ENCODE data around the gene SLC37A2. TPM values are rescaled to one million over a fixed set of nuclear protein-coding genes. Genes with fewer than 3 reads are reported as not detected.

The SLC37A2 gene
- total RNA-seq, 1 donor from 2014 or later = 0.37 TPM

DNA sequence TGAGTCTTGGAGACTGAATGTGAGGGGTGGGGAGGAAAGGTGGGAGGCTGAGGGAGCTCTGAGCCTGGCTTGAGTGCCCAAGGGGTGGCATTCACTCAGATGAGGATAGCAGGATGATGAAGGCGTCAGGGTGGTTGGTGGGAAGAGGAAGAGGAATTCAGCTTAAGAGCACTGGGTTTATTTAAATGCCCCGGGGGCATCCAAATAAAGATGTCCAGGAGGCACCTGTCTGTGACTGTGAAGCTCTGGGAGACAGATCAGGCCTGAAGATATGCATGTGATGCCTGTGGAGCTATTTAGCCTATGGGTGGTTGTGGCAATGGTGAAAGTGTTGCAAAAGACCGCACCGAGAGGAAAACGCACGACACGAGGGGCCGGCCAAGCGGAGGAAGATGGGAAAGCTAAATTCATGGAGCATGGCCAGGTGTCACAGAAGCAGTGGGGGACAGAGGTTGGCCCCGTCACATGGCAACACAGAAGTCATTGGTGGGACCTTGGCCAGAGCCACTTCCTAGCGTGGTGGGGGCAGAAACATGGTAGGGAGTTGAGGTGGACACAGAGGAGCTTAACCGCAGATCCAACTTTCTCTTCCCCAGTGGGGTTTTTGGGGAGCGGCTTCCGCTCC, 15.5 kb downstream of the SLC37A2 start:
- no peak overlapping the region for H3K27ac Mint-ChIP-seq (ENCODE audit: unreplicated experiment)
- H3K27me3 Mint-ChIP-seq (ENCODE audit: low read depth) = peaks cover 2% of the 10 kb centered on the region
- H3K4me3 Mint-ChIP-seq (ENCODE audit: unreplicated experiment) = no peak overlapping the region
- TF ChIP-seq, protein P1, sequence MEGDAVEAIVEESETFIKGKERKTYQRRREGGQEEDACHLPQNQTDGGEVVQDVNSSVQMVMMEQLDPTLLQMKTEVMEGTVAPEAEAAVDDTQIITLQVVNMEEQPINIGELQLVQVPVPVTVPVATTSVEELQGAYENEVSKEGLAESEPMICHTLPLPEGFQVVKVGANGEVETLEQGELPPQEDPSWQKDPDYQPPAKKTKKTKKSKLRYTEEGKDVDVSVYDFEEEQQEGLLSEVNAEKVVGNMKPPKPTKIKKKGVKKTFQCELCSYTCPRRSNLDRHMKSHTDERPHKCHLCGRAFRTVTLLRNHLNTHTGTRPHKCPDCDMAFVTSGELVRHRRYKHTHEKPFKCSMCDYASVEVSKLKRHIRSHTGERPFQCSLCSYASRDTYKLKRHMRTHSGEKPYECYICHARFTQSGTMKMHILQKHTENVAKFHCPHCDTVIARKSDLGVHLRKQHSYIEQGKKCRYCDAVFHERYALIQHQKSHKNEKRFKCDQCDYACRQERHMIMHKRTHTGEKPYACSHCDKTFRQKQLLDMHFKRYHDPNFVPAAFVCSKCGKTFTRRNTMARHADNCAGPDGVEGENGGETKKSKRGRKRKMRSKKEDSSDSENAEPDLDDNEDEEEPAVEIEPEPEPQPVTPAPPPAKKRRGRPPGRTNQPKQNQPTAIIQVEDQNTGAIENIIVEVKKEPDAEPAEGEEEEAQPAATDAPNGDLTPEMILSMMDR (IDR thresholded peaks at IDR 0.05) = no peak
- no peaks in the 10 kb centered on the region for H3K9me3 Mint-ChIP-seq (ENCODE audit: low read depth)
- no peak for DNase-seq (ENCODE audit: low spot score)
- no peaks in the 10 kb centered on the region for H3K36me3 Mint-ChIP-seq (ENCODE audit: low read depth)
- peaks cover 10% of the 10 kb centered on the region for H3K4me1 Mint-ChIP-seq (ENCODE audit: low read depth)

DNA sequence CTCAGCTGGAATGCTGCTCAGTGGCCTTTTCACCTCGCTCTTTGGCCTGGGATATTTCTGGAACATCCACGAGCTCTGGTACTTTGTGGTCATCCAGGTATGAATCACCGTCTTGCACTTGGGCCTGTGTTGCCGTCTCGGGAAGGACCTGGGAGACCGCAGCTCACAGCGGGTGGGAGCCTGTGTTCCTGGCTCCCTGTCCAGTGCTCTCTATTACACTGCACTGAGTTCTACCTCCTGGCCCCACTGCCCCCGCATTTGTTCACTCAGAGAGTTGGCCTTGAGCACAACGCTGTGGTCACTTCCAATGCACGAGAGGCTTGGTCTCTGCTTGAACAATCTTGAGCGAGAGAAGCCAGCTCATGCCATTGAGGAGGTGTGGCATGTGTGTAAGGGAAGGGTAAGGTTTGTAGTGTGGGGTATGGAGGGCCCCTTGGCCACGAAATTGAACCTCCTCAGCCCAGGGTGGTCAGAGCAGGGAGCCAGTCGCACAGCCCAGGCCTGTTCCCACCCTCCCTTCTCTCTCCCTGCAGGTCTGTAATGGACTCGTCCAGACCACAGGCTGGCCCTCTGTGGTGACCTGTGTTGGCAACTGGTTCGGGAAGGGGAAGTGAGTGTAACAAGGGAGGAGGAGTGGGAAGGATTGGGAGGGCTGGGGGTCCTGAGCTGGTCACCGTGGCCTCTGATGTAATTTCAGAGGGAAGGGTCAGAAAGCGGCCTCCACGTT, 16.2 kb downstream of the SLC37A2 start:
- peaks cover 2% of the 10 kb centered on the region for H3K27me3 Mint-ChIP-seq (ENCODE audit: low read depth)
- no peak overlapping the region for H3K27ac Mint-ChIP-seq (ENCODE audit: unreplicated experiment)
- DNase-seq (ENCODE audit: low spot score) = no peak
- H3K36me3 Mint-ChIP-seq (ENCODE audit: low read depth) = no peaks in the 10 kb centered on the region
- H3K9me3 Mint-ChIP-seq (ENCODE audit: low read depth) = no peaks in the 10 kb centered on the region
- peaks cover 10% of the 10 kb centered on the region for H3K4me1 Mint-ChIP-seq (ENCODE audit: low read depth)
- TF ChIP-seq, protein P1 (IDR thresholded peaks at IDR 0.05) = no peak
- H3K4me3 Mint-ChIP-seq (ENCODE audit: unreplicated experiment) = no peak overlapping the region

DNA sequence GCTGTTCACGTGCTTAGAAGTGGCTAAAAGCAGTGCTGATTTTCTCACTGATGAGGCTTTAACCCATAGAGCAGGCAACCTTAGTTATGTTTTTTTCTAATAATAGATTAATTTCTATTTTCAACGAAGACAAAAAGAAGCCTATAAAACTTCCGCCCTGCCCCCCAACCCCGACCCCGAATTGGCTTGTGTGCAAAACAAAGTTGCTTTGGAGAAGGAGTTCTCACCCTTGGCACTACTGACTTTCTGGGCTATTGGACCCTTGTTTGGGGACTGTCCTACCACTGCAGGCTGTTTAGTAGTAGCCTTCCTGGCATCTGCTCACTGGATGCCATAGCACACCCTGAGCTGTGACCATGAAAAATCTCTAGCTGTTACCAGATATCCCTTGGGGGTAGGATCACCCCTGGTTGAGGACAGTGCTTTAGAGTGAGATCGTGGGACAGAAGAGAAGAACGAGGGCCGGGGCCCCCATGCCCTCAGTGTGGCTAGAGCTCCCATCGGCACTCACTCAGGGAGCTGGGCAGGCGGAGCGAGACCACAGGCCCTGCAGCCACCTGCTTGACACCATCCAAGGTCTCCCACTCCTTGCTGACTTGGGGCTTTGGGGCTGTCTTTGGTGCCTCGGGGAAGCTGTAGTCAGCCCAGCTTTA, 16.9 kb downstream of the SLC37A2 start:
- TF ChIP-seq, protein P1 (IDR thresholded peaks at IDR 0.05) = no peak
- Mint-ChIP-seq H3K4me3 (ENCODE audit: unreplicated experiment) (no peak overlapping the region), H3K9me3 (ENCODE audit: low read depth) (no peaks in the 10 kb centered on the region), H3K27ac (ENCODE audit: unreplicated experiment) (no peak overlapping the region), H3K36me3 (ENCODE audit: low read depth) (no peaks in the 10 kb centered on the region), H3K27me3 (ENCODE audit: low read depth) (peaks cover 2% of the 10 kb centered on the region), H3K4me1 (ENCODE audit: low read depth) (peaks cover 10% of the 10 kb centered on the region)
- DNase-seq (ENCODE audit: low spot score) = no peak

- H3K27me3 Mint-ChIP-seq (ENCODE audit: low read depth) = peaks cover 2% of the 10 kb centered on the region
- H3K36me3 Mint-ChIP-seq (ENCODE audit: low read depth) = no peaks in the 10 kb centered on the region
- TF ChIP-seq, protein P1 (IDR thresholded peaks at IDR 0.05) = no peak
- DNase-seq (ENCODE audit: low spot score) = no peak
- no peaks in the 10 kb centered on the region for H3K9me3 Mint-ChIP-seq (ENCODE audit: low read depth)
- peaks cover 10% of the 10 kb centered on the region for H3K4me1 Mint-ChIP-seq (ENCODE audit: low read depth)
- no peak overlapping the region for H3K4me3 Mint-ChIP-seq (ENCODE audit: unreplicated experiment)
- no peak overlapping the region for H3K27ac Mint-ChIP-seq (ENCODE audit: unreplicated experiment)
Measured at GRCh38 chr11:125080531-125080911, 17.4 kb downstream of the SLC37A2 start.

- Mint-ChIP-seq H3K27ac (ENCODE audit: unreplicated experiment) (no peak overlapping the region), H3K36me3 (ENCODE audit: low read depth) (no peaks in the 10 kb centered on the region), H3K27me3 (ENCODE audit: low read depth) (peaks cover 2% of the 10 kb centered on the region), H3K4me3 (ENCODE audit: unreplicated experiment) (no peak overlapping the region), H3K4me1 (ENCODE audit: low read depth) (peaks cover 10% of the 10 kb centered on the region), H3K9me3 (ENCODE audit: low read depth) (no peaks in the 10 kb centered on the region)
- DNase-seq (ENCODE audit: low spot score) = no peak
- TF ChIP-seq, protein P1 (IDR thresholded peaks at IDR 0.05) = no peak
Measured at GRCh38 chr11:125081098-125081798, 18.1 kb downstream of the SLC37A2 start.

Measured in chondrocyte (in vitro differentiated cells).